Measurements from ENCODE around the gene RBSN.

- TF ChIP-seq CTCF (IDR thresholded peaks at IDR 0.05) (no peak), POLR2A (IDR thresholded peaks at IDR 0.05) (no peak)
Observed at GRCh38 chr3:15044326-15044725, 54.6 kb downstream of the RBSN start.
